COLO829 (cell line): ENCODE measurements around the gene ALKBH3.

Experiments used
- DNase-seq: peaks from one replicate; pipeline ENCODE4 v3.0.0; 2012; ENCODE audit warnings: low spot score

The ALKBH3 gene

GRCh38 chr11:43962383-43963278 lies 82.0 kb downstream of the ALKBH3 start:
- no peak for DNase-seq

DNA sequence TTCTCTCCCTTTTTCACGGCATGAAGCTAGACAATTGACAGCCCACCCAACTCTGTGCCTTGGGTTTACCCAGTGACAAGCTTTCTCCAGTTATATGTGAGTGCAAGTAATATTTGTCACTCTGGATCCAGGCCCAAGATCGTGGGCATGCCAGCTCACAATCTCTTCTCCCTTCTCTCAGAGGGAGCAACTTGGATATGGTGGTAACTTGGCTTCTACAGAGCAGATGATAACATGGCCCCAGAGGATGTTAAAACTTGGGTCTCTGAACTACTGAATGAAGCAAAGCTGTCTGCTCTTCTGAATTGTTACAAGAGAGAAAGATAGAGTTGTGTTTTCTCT lies 82.6 kb downstream of the ALKBH3 start:
- no peak for DNase-seq

- no peak for DNase-seq
Measured at GRCh38 chr11:43967661-43968060, 87.0 kb downstream of the ALKBH3 start.

DNA sequence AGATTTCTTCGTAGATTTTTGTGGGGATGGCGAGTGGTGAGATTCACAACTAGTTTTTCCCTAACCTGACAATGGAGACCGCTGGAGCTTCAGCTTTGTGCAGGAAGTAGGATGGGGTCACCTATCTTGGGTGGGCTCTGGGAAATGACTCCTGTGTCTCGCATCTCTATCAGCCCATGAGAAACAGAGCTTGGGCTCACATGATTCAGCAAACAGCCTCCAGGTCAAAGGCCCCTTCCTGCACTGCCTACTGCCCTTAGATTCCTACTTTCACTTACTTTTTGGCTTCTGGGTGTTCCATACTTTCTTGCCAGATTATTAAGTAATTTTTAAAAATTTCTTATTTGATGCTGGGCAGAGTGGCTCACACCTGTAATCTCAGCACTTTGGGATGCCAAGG lies 88.1 kb downstream of the ALKBH3 start:
- no peak for DNase-seq

GRCh38 chr11:43969543-43969942 lies 88.9 kb downstream of the ALKBH3 start:
- DNase-seq = peak; percentile 95
